ENCODE results near the gene C10orf105.

C10orf105 gene

DNA sequence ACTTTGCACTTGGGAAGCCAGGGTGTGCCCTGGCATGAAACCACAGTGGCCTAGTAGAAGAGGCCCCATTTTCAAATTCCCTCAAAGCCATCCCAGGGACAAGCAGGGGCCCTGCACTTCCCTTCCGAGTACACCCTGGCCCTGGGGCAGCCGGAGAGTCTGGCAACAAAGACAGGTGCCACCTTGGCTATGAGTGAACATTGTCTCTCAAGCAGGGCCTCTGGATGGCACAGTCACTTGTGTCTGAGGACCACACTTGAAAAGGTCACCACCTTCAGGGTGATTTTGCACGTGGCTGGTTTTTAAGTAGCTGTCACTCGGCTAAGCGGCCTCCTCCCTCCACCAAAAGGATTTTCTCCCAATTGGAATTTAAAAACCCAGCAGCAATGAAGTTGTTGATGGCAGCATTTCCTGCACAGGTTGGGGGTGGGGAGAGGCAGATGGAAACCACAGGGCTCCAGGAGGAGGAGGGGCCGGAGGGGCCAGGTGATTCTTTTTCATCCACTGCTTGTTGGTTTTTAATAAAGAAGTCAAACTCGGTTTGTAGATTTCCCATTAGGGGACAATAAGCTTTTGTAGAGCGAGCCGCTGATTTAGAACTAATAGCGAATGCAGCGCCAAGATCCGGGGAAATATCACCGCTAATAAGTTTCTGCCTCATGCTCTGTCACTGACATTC lies 33.9 kb downstream of the C10orf105 start:
- H3K9me3 ChIP-seq (ENCODE audit: insufficient read depth, low read depth, low read length): no peaks in the 10 kb centered on the region
- H3K9ac ChIP-seq (ENCODE audit: low read depth, low read length): no peak overlapping the region
- H3K4me3 ChIP-seq (ENCODE audit: low read length): no peak overlapping the region
- H3K27me3 ChIP-seq (ENCODE audit: insufficient read depth, low read length): no peaks in the 10 kb centered on the region
- H3K36me3 ChIP-seq (ENCODE audit: insufficient read depth, low read length): no peaks in the 10 kb centered on the region
- WGBS: 70% methylated on average over 13 of the region's 13 CpGs
- H3K4me1 ChIP-seq (ENCODE audit: insufficient read depth, low read length): peaks cover 12% of the 10 kb centered on the region
- no peak overlapping the region for H3K27ac ChIP-seq (ENCODE audit: low read depth, low read length)

DNA sequence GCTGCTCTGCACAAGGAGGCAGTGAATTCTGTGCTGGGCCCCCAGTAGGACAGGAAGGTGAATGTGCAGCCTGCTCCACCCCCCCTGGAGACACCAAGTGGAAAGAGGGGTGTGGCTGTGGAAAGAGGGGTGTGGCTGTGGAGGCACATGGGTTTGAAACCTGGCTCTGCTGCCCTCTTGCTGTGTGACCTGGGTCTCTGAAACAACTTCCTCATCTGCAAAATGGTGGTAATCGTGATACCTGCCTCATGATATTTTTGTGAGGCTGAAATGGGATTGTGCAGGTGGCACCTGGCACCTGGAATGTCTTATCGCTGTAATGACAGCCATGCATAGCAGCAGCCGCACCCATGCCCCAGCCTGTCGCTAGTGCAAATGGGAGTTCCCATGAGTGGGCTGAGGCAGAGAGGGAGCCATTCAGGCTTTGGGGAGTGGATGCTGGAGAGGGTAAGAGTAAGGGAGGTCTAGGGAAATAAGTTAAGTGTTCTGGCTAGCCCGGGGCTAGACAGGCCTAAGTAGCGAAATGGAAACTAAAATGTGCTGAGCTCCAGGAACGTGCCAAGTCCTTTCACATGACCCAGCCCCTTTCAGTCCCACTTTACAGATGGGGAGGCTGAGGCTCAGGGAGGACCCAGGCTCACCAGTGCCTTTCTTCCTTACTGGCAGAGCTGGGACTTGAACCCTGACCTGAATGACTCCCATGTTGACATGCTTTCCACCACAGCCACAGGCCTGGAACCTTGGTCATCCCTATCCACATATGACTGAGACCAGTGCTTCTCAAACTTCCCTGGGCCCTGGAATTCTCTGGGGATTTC lies 35.0 kb downstream of the C10orf105 start:
- no peaks in the 10 kb centered on the region for H3K36me3 ChIP-seq (ENCODE audit: insufficient read depth, low read length)
- peaks cover 12% of the 10 kb centered on the region for H3K4me1 ChIP-seq (ENCODE audit: insufficient read depth, low read length)
- no peaks in the 10 kb centered on the region for H3K27me3 ChIP-seq (ENCODE audit: insufficient read depth, low read length)
- no peak overlapping the region for H3K4me3 ChIP-seq (ENCODE audit: low read length)
- no peak overlapping the region for H3K9ac ChIP-seq (ENCODE audit: low read depth, low read length)
- no peak overlapping the region for H3K27ac ChIP-seq (ENCODE audit: low read depth, low read length)
- WGBS: 91% methylated on average over 7 of the region's 7 CpGs
- no peaks in the 10 kb centered on the region for H3K9me3 ChIP-seq (ENCODE audit: insufficient read depth, low read depth, low read length)

DNA sequence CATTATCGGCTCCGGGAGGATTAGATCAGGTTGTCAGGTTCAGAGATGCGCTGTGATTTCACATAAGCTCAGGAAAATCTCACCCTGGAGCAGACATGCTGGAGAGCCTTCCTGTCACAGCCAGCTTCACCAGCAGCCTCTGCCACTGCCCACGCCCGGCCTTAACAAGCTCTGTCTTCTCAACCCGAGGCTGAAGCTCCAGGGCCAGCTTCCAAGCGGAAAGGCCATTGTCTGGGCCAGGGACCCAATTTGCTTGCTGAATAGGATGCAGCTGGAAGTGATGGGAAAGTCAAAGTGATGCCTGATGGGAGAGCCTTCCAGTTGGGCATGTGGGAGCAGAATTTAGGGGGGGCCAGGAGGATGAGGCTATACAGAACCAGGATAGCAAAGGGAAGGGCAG lies 36.3 kb downstream of the C10orf105 start:
- Histone ChIP-seq H3K9ac (ENCODE audit: low read depth, low read length) (no peak overlapping the region), H3K9me3 (ENCODE audit: insufficient read depth, low read depth, low read length) (no peaks in the 10 kb centered on the region), H3K36me3 (ENCODE audit: insufficient read depth, low read length) (no peaks in the 10 kb centered on the region), H3K4me1 (ENCODE audit: insufficient read depth, low read length) (peaks cover 12% of the 10 kb centered on the region), H3K4me3 (ENCODE audit: low read length) (no peak overlapping the region), H3K27ac (ENCODE audit: low read depth, low read length) (no peak overlapping the region), H3K27me3 (ENCODE audit: insufficient read depth, low read length) (no peaks in the 10 kb centered on the region)
- WGBS: 88% methylated on average over 7 of the region's 7 CpGs

DNA sequence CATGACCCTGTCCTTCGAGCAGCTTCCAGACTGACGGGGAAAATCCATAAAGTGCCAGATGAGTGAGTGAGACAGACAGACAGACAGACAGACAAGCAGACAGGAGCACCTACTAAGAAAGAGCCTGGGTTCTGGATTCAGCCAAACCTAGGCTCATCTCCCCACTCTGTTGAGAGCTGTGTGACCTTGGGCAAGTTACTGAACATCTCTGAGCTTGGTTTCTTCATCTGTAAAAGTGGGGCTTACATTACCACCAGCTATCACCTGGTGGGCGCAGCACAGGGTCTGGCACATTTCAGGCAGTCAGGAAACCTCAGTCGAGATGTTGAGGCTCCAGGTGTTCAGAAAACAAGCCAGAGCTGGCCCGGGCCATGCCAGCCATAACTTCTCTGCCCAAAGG lies 37.6 kb downstream of the C10orf105 start:
- H3K4me1 ChIP-seq (ENCODE audit: insufficient read depth, low read length): peaks cover 12% of the 10 kb centered on the region
- no peak overlapping the region for H3K9ac ChIP-seq (ENCODE audit: low read depth, low read length)
- no peak overlapping the region for H3K27ac ChIP-seq (ENCODE audit: low read depth, low read length)
- H3K4me3 ChIP-seq (ENCODE audit: low read length): no peak overlapping the region
- H3K27me3 ChIP-seq (ENCODE audit: insufficient read depth, low read length): no peaks in the 10 kb centered on the region
- WGBS: 92% methylated on average over 5 of the region's 5 CpGs
- H3K36me3 ChIP-seq (ENCODE audit: insufficient read depth, low read length): no peaks in the 10 kb centered on the region
- H3K9me3 ChIP-seq (ENCODE audit: insufficient read depth, low read depth, low read length): no peaks in the 10 kb centered on the region

DNA sequence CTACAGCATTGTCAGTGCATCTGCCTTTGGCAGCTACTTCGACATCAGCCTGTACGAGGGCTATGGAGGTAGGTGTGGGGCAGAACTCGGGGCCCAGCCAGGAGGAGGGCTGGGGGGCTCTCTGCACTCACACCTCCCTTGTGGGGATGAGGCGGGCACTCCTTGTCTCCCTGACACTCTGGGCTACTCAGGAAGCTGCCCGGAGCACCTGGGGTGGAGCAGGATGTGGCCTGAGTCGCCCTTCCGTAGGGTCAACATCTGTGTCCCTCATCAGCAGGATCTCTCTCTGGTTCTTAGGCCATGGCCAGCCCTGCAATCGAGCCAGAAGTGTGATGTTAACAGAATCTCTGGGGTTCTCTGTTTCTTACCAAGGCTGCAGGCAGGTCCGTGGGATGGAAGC lies 40.2 kb downstream of the C10orf105 start:
- Histone ChIP-seq H3K9ac (ENCODE audit: low read depth, low read length) (no peak overlapping the region), H3K4me1 (ENCODE audit: insufficient read depth, low read length) (no peaks in the 10 kb centered on the region), H3K36me3 (ENCODE audit: insufficient read depth, low read length) (no peaks in the 10 kb centered on the region), H3K27ac (ENCODE audit: low read depth, low read length) (no peak overlapping the region), H3K9me3 (ENCODE audit: insufficient read depth, low read depth, low read length) (no peaks in the 10 kb centered on the region), H3K27me3 (ENCODE audit: insufficient read depth, low read length) (no peaks in the 10 kb centered on the region), H3K4me3 (ENCODE audit: low read length) (no peak overlapping the region)
- WGBS: 89% methylated on average over 9 of the region's 9 CpGs

DNA sequence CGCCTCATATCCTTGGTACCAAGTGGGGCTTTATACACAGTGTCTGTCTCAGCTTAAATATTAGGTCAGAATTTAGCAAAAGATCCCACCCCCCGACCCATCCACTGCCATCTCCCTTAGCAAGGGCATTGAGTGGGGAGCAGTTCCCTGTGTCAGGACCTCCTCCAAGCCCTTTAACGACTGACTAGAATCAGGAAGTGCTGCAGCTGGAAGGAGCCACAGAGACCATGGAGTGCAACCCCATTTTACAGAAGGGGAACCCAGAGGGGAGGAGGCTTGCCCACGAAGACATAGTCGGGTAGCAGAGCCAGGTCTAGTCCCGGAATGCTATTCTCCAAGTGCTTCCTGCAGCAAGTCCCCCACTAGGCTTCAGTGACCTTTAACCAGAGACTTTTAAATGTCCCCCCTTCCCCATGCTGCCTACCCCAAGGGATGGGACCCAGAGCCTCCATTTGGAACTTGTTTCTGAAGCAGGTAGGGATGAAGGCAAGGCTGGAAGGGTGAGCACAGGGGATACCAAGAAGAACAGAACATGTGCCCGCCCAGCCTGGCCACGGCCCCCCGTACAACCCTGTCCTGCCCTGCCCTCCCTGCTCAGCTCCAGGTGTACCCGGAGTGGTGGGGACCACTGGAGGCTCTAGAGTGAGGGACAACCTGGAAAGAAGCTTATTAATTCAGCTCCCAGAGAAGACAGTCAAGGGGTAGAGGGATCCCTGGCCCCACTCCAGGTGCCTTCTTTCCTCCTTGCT lies 41.3 kb downstream of the C10orf105 start:
- H3K9ac ChIP-seq (ENCODE audit: low read depth, low read length): no peak overlapping the region
- H3K27ac ChIP-seq (ENCODE audit: low read depth, low read length): no peak overlapping the region
- no peaks in the 10 kb centered on the region for H3K36me3 ChIP-seq (ENCODE audit: insufficient read depth, low read length)
- no peaks in the 10 kb centered on the region for H3K27me3 ChIP-seq (ENCODE audit: insufficient read depth, low read length)
- H3K4me1 ChIP-seq (ENCODE audit: insufficient read depth, low read length): no peaks in the 10 kb centered on the region
- 92% methylated on average over 10 of the region's 10 CpGs for WGBS
- no peak overlapping the region for H3K4me3 ChIP-seq (ENCODE audit: low read length)
- H3K9me3 ChIP-seq (ENCODE audit: insufficient read depth, low read depth, low read length): no peaks in the 10 kb centered on the region

DNA sequence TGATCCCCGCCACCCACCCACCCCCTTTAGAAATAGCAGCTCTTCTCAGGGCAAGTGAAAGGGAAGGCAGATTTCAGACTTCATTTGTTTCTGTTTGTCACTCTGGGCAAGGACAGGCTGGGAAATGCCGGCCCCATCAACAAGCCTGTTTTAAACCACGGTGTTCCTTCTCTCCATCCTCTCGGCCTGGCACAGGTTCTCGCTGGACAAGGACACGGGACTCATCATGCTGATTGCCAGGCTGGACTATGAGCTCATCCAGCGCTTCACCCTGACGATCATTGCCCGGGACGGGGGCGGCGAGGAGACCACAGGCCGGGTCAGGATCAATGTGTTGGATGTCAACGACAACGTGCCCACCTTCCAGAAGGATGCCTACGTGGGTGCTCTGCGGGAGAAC lies 42.3 kb downstream of the C10orf105 start:
- no peaks in the 10 kb centered on the region for H3K9me3 ChIP-seq (ENCODE audit: insufficient read depth, low read depth, low read length)
- H3K27me3 ChIP-seq (ENCODE audit: insufficient read depth, low read length): no peaks in the 10 kb centered on the region
- no peaks in the 10 kb centered on the region for H3K4me1 ChIP-seq (ENCODE audit: insufficient read depth, low read length)
- WGBS: 95% methylated on average over 17 of the region's 17 CpGs
- H3K9ac ChIP-seq (ENCODE audit: low read depth, low read length): no peak overlapping the region
- no peak overlapping the region for H3K27ac ChIP-seq (ENCODE audit: low read depth, low read length)
- no peak overlapping the region for H3K4me3 ChIP-seq (ENCODE audit: low read length)
- H3K36me3 ChIP-seq (ENCODE audit: insufficient read depth, low read length): no peaks in the 10 kb centered on the region

DNA sequence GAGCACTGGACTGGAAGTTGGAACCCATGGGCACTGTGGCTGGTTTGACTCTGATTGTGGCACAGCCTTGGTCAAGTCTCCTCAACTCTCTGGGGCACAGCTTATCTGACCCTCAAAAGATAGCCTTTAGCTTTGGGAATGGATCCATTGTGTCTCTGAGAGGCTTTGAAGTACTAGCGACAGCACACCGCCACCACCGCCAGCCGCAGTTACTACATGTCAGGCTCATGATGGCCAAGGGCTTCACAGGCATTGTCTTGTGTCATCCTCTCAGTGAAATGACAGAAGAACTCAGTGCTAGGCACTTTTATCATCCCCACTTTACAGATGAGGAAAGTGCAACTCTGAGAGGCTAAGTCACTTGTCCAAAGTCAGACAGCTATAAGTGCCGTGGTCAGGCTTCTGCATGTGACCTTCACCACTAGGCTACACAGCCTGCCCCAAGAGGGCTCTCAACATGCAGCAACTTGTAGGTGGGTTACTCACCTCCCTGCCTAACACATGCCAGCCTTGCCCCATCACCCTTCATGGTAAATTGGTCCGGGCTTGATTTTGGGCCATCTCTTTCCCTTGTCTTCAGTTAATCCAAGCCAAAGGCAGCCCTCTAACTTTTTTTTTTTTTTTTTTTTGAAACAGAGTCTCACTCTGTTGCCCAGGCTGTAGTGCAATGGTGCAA lies 44.1 kb downstream of the C10orf105 start:
- H3K27me3 ChIP-seq (ENCODE audit: insufficient read depth, low read length): no peaks in the 10 kb centered on the region
- H3K4me1 ChIP-seq (ENCODE audit: insufficient read depth, low read length): no peaks in the 10 kb centered on the region
- H3K36me3 ChIP-seq (ENCODE audit: insufficient read depth, low read length): no peaks in the 10 kb centered on the region
- no peak overlapping the region for H3K4me3 ChIP-seq (ENCODE audit: low read length)
- 94% methylated on average over 6 of the region's 6 CpGs for WGBS
- no peaks in the 10 kb centered on the region for H3K9me3 ChIP-seq (ENCODE audit: insufficient read depth, low read depth, low read length)
- H3K9ac ChIP-seq (ENCODE audit: low read depth, low read length): no peak overlapping the region
- no peak overlapping the region for H3K27ac ChIP-seq (ENCODE audit: low read depth, low read length)

DNA sequence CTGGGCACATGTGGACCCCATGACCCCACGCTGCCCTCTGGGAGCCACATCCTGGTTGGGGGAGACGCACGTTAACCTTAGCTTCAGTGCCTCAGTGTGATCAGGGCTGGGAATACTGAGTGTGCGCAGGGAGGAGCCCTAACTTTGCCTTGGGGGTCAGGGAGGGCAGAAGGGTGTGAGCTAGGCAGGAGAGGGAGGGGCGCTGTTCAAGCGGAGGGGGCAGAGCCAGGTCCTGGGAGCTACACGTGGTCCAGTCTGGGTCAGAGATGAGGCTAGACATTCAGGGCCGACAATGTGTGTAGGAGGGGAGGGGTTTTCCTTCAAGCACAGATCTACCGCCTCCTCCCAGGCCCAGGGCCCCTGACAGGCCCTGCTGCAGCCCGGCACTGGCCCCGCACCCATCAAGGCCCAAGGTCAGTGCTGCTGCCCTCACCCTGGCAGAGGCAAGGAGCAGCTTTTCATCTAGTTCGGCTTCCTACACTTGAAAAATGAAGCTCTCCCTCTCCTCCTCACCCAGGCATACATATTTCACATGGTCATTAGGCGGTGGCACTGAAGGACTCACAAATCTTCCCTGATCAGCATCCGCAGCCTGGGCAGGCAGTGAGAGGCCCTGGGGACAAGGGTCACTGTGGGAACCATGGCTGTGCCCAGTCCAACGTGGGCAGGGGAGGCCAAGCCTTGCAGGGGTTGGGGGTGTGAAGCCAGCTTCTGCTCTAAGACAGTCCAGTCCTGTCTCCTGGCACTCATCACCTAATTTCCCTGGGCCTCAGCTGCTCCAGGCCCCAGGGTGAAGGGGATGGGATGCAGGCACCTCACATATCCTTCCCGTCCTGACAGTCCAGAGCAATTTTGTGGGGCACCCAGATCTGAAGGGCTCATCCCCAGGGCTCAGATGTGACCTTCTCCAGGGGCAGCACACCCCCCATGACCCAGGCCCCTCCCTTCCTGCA lies 47.3 kb downstream of the C10orf105 start:
- Histone ChIP-seq H3K27ac (ENCODE audit: low read depth, low read length) (no peak overlapping the region), H3K4me3 (ENCODE audit: low read length) (no peak overlapping the region), H3K9ac (ENCODE audit: low read depth, low read length) (no peak overlapping the region), H3K4me1 (ENCODE audit: insufficient read depth, low read length) (no peaks in the 10 kb centered on the region), H3K9me3 (ENCODE audit: insufficient read depth, low read depth, low read length) (no peaks in the 10 kb centered on the region), H3K27me3 (ENCODE audit: insufficient read depth, low read length) (no peaks in the 10 kb centered on the region), H3K36me3 (ENCODE audit: insufficient read depth, low read length) (no peaks in the 10 kb centered on the region)
- WGBS: 83% methylated on average over 16 of the region's 16 CpGs

DNA sequence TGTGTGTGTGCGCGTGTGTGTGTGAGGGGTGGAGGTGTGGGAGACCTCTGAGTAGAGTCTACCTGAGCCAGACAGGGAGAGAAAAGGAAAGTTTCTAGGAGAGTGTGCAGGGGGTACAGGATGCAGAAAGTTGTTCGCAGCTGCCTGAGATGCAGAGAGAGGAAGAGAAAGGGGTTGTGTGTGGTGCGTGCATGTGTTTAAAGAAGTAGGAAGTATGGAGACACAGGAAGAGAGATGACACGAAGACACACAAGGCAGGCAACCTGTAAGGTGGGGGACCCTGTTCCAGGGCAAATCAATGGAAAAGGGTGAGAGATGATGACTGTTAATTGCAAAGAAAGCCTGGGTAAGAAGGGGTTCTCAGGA lies 52.2 kb downstream of the C10orf105 start:
- 62% methylated on average over 5 of the region's 5 CpGs for WGBS
- no peak overlapping the region for H3K9ac ChIP-seq (ENCODE audit: low read depth, low read length)

More for the DNA sequence above, 52.2 kb downstream of the C10orf105 start:
- Histone ChIP-seq H3K27me3 (ENCODE audit: insufficient read depth, low read length) (no peaks in the 10 kb centered on the region), H3K4me3 (ENCODE audit: low read length) (no peak overlapping the region), H3K9me3 (ENCODE audit: insufficient read depth, low read depth, low read length) (no peaks in the 10 kb centered on the region), H3K36me3 (ENCODE audit: insufficient read depth, low read length) (no peaks in the 10 kb centered on the region), H3K4me1 (ENCODE audit: insufficient read depth, low read length) (peaks cover 6% of the 10 kb centered on the region; the same call in 1 of the 2 replicates), H3K27ac (ENCODE audit: low read depth, low read length) (no peak overlapping the region)
